HG03558 (cell line): Measurements from ENCODE around the gene PLA2G4E.

Experiments used
- ATAC-seq: cut with Tn5 transposase; IDR thresholded peaks from one replicate; pipeline ENCODE4 v1.9.1; 2021; ENCODE audit warnings: moderate number of reproducible peaks; ENCODE audit not compliant: unreplicated experiment; ENCODE audit errors: extremely low read depth

The PLA2G4E gene

DNA sequence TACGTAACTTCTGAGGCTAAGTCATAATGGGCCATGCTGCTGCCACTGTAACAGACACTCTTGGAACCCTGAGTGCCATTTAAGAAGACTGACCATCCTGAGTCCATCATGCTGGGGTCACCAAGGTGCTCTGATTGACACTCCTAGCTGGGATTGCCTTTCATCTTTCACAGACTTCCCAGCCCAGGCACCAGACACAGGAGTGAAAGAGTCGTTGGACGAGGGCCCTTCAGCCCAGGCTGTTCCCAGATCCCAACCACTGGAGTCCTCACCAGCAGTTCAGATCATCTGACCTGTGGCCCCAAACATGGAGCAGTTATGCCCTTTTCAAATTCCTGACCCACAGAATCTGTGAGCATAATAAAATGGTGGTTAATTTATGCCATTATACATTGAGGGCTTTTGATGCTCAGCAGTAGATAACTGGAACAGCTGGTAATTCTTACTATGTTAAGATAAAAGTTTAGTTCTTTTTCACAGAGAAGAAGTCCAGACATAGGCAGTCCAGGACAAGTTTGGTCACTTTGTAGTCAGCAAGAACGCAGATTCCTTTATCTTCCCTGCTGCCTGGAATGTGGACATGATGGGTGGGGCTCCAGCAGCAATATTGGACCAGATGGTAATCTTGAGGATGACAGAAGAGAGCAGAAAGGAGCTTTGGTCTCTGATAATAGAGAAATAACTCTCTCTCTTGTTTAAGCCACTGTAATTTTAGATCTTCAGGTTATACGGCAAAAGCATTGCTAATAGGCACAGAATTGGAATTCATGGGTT lies 41.2 kb downstream of the PLA2G4E start:
- no peak for ATAC-seq

DNA sequence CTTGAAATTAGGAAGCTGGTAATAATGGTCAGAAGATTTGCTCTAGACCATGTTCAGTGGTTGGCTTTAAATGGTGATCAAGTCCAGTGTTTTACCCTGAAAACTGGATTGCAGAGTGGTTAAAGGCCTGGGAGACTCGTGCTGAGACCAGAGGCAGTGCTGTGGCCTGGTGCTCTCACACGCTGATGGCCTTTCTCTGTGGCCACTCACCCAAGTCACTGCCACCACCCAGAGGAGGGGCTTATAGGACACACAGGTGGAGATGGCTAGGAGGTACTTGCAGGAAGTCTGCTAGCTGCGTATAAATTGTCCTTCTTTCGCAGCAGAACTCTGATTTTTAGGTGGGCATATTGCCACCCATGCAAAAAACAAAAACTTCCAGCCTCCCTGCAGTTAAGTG lies 42.3 kb downstream of the PLA2G4E start:
- ATAC-seq, result no peak

GRCh38 chr15:41977757-41978383 lies 43.0 kb downstream of the PLA2G4E start:
- no peak for ATAC-seq

- ATAC-seq, result no peak
These were observed 45.2 kb downstream of the PLA2G4E start for GRCh38 chr15:41975669-41976068.

DNA sequence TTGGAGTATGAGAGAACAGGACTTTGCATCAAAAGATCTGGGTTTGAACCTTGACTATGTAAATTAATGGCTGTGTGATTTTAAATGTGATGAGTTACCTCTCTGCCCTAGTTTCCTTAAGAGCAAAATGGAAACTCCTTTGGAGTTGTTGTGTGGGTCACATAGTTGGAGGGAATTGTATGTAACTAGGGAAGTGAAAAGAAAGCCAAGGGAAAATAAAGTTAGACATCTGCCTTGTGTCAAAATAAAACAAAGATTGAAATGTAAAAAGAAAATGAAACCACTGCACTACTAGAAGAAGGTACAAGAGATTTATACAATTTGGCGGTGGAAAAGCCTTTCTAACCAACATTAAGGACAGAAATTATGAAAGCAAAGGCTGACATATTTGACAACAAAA lies 46.8 kb downstream of the PLA2G4E start:
- ATAC-seq, result no peak

- ATAC-seq, result peak; percentile 68
These were observed 48.3 kb downstream of the PLA2G4E start, which contains the start of gene EHD4 for GRCh38 chr15:41972253-41973242. TSS of gene EHD4 (minus strand) at chr15:41972557. CDS start at chr15:41972494, 63 bp downstream.

GRCh38 chr15:41971895-41972252 lies 49.0 kb downstream of the PLA2G4E start:
- ATAC-seq, result no peak

DNA sequence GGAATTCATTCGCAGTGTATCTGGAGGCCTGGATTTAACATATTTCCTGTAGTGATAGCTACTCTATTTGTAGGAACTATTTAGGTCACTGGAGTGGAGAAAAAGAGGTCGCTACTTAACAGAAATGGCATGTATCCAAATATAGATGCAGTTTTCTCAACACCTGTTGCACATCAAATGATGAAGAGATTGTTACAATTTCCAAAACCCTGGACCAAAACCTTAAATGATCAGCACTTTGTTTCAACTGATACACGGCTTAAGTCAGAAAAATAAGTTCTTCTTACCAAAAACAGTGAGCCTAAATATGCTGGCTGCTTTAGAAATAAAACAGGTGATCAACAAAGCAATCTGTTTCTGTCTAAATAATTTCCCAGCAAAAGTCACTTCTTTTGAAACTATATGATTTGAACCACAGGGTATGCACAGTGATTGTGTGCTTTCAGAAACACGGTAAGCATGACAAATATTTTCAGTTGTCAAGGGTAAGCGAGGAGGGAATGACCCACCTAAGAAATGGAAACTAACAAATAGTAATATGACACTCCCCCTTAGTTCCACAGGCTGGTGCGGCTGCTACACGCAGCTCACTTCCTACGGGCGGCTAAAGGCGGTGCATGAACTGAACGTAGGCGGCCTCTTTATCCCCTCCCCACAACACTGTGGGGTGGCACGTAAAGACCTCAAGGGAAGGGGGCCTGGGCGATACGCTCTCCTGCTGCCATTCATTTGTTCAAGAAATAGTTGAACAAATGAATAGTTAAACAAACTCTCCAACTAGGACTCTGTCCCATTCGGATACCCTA lies 49.5 kb downstream of the PLA2G4E start:
- peak; percentile 23 for ATAC-seq

DNA sequence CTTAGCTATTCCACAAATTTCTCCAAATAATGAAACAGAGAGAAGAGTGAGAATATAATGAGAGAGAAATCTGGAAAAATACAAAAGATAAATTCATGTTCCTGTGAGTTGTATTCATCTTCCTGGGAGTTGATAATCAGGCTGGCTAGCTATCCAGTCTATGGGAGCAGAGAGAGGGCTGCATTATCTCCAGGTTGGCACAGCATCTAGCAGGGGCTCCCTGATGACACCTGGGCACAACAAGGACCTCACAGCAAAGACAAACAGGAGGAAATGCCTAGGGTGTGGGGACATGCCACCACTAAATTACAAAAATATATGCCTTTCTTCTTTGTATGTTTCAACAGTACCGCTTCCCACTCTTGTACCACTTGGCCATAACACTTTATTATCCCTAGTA lies 50.4 kb downstream of the PLA2G4E start:
- ATAC-seq, result no peak

DNA sequence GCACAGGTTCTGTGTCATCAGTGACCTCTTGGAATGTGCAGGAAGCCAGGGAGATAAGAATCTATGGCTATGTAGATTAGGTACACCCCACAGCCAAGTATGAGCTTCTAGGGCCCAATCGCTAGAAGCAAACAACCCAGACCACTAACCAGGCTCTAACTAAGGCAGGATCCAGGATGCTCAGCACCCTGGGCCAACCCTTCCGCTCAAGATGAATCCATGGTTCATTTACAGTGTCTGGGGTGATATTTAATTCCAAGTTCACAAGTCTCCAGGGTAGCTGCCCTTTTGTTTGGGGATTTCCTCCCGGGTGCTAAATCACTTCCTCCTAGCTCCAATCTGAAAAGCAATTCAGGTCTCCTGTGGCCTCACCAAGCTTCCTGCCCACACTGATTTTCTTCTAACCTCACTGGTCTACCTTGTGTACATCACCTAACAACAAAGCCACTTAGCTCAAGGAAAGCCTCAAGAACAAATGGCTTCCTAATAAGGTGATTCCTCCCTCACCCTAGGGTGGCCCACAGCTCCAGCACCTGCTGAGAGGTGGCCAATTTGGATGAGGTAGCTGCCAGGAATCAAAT lies 50.9 kb downstream of the PLA2G4E start:
- no peak for ATAC-seq

DNA sequence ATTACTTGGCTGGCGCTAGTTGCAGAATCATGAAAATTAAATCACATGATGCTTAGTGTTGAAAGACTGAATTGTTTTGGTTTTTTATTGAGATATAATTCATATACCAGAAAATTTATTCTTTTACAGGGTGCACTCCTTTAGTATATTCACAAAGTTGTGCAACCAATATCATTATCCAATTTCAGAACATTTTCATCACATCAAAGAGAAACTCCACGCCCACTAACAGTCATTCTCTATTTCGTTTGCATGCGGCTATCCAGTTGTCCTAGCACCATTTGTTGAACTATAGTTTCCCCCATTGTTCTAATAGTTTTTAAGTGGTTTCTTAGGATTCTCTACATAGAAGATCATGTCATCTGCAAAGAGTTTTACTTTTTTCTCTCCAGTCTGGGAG lies 52.1 kb downstream of the PLA2G4E start:
- ATAC-seq, result no peak

DNA sequence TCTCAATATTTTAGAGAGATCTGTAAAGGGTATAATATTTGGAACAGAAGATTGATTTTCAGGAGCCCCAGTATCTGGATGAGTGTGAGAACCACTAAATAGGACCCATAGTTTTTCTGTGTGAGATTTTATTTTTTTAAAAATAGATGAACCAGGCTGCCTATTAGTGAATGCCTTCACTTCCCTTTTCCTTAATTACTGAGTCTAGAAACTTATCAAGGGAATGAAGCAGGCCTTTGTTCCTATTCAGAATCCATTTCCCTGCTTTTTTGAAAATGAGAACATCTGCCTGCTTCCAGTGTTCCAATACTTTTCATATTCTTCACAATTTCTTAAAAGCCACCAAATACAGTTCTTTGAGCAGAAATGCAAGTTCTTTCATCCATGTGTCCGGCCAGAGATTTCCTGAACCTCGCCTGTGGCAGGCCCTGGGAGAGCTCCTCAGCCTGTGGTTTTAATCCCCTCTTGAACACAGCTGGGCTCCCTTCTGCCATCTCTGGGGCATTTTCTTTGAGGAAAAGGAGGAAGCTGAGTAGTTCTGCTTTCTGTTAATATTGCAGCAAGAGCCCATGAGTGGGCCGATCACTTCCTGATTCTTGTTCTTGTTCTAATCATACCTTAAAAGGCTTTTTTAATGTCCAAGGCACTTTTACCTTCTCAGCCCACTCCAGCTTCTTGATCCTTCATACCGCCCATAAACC lies 53.2 kb downstream of the PLA2G4E start:
- ATAC-seq, result no peak

- ATAC-seq, result no peak
These were observed 53.8 kb downstream of the PLA2G4E start for GRCh38 chr15:41966920-41967465.

DNA sequence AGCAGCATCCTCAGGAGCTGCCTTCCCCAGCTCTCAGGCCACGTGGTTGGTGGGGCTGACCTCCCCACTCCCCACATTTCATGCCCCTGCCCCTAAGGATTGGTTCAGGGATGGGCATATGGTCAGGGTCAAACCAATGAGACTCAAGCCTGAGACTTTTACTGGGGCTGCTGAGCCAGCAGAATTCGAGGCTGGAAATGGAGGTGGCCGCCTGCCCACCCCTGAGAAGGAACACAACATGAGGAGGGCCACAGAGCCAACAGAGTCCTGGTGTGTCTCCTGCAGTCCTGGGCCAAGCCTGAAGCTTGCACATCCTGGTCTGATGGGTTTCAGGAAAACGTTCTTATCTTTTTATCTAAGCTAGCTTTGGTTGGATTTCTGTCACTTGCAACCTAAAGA lies 54.4 kb downstream of the PLA2G4E start:
- ATAC-seq, result no peak

- ATAC-seq, result no peak
These were observed 55.1 kb downstream of the PLA2G4E start for GRCh38 chr15:41965441-41966413.

DNA sequence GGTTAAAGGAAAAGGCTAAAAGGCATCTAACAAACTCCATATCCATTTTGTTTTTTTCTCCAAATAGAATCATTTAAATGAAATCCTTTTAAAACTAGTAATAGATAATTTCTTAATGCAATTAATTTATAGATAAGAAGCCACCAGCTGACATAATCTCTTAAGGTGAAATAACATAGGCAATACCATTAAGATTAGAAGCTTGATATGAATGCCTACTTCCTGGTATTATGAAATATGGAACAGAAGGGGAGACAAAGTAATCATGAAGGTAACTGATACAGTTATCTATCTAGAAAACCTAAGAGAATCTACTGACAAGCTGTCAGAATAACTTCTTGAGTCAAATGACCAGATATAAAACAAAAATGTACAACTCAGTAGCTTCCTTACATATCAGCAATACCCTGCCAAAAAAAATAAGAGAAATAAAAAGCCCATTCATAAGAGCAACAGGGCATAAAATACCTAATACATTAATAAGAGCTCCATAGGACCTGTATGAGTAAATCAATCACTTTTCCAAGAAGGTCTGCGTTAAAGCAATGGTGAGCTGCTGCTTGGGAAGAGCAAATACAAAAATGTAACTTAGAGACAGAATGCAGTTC lies 59.1 kb downstream of the PLA2G4E start:
- ATAC-seq, result no peak

DNA sequence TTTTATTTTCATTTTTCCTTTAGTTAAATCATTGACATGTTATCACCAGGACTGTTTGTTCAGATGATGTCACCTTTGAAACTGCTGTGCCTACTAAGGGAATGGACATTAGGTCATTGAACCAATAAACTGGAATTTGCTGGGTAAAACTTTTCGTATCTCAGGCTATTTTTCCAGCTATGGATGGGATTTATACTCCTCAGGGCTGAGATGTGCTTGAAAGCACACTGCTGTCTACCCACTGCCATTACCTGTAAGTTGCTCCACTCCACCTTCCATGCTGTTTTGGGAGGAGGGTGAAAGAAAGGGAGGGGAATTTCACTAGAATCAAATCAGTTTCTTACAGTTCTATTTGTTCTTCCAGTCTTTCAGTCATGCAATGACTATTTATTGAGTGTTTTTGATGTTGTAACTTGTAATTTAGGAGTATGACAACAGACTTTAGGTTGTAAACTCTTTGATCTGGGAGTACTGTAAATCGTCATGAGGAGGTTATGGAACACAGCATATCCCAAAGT lies 59.8 kb downstream of the PLA2G4E start:
- ATAC-seq, result no peak
